ENCODE results near the gene CASP2. TPM values are rescaled to one million over a fixed set of nuclear protein-coding genes. Genes with fewer than 3 reads are reported as not detected.

The CASP2 gene
- total RNA-seq, 5 donors from 2014 or later (not counting 1 experiment from before 2014, with no cell fraction given): 43.4 to 83.6 (median 73.7) TPM

DNA sequence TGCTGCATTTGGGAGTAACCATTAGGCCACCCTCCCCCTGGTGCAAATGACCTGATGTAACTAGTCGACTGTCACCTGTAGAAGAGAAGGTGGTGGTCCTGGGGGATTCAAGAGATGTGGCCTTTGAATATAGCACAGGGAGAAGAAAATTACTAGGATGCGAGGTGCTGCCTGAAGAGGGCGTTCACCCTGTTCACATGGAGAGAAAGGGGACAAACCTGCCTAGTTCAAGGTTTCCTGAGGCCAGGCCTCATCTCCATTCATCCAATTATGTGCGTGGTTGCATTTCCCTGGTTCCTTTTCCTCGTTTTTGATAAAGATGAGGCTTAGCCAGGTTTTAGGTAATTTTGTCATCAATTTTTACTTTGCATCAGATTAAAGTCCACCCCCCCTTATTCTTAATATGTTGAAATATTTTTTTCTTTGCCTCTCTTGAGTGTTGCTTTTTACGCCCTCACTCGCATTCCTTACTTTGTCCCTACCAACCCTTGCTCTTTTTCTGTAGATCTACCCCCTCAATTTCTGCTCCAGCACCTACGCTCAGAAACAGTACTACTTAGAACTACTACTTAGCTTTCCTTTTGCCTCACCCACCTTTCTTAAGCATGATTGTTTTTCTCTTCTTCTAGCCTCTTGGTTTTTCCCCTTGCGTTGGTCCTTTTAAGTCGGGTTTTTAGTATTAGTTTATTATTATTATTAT lies 41.5 kb downstream of the CASP2 start:
- Histone ChIP-seq H3K27ac (ENCODE audit: low read length) (no peak overlapping the region), H3K4me1 (ENCODE audit: control insufficient read depth in 1 of 2, extremely low read depth in 1 of 2, insufficient read depth in 2 of 2, low read length in 2 of 2) (peaks cover 0 to 5% of the 10 kb centered on the region in 2 experiments), H3K9me3 (no peaks in the 10 kb centered on the region), H3K27me3 (replicated peaks in 1 of 2; ENCODE audit: control insufficient read depth in 2 of 2, extremely low read depth in 1 of 2, insufficient read depth in 2 of 2, low read length in 1 of 2) (peaks cover 0 to 3% of the 10 kb centered on the region in 2 experiments), H3K36me3 (ENCODE audit: control insufficient read depth in 2 of 2, extremely low read depth in 1 of 2, insufficient read depth in 1 of 2, low read length in 1 of 2) (no peaks in the 10 kb centered on the region), H3K4me3 (ENCODE audit: control insufficient read depth in 1 of 2, extremely low read depth in 1 of 2, low read length in 1 of 2) (no peak overlapping the region)
- ChIA-PET CTCF (interaction anchor here in 1 of 2 donors (0.7 kb wide), 1 partner anchor 31 kb away, joined by 4 read pairs; no protein-coding TSS in a partner anchor), POLR2A (no interaction called here)
- 68% methylated on average over 5 of the region's 10 CpGs for WGBS (ENCODE audit: insufficient coverage)
- Mint-ChIP-seq H3K9me3 (no peaks in the 10 kb centered on the region), H3K27ac (no peak overlapping the region), H3K27me3 (peaks cover 0 to 3% of the 10 kb centered on the region in 2 donors), H3K4me3 (no peak overlapping the region), H3K36me3 (no peaks in the 10 kb centered on the region), H3K4me1 (peaks cover 8 to 15% (median 12%) of the 10 kb centered on the region in 3 donors)
- DNase-seq (no peak), ATAC-seq (replicated peaks in 1 of 4) (no peak)

DNA sequence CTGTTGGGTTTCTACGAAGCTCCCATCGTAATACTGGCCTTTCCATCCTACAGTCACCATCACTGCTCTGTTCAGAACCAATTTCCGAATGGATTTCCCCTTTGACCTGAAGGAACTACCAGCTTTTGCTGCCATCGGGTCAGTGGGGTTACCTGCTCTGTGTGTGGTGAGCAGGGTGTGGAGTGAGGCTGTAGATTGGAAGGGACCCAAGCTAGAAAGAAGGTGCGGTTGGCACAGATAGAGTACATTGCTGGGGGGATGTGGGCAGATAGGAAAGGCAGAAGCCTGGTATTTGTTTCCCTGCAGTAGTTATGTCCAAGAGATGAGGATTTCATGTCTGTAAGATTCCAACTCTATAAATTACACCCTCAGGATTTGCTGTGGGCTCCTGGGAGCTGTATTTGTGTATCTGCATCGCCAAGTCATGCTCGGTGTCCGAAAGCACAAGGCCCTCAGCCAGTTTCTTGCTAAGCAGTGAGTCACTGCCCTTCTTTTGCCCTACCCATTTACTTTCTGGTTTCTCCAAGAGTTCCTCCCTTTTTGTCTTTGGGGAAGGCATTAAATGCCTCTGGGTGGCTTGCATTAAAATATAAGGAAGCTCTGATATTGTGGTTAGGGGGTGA lies 43.1 kb downstream of the CASP2 start:
- CTCF ChIA-PET: interaction anchor here in 1 of 2 donors (0.5 to 1.2 kb wide), 2 partner anchors 14 to 32 kb away, joined by 3 to 4 read pairs; no protein-coding TSS in a partner anchor
- WGBS (ENCODE audit: insufficient coverage): 89% methylated on average over 3 of the region's 8 CpGs

DNA sequence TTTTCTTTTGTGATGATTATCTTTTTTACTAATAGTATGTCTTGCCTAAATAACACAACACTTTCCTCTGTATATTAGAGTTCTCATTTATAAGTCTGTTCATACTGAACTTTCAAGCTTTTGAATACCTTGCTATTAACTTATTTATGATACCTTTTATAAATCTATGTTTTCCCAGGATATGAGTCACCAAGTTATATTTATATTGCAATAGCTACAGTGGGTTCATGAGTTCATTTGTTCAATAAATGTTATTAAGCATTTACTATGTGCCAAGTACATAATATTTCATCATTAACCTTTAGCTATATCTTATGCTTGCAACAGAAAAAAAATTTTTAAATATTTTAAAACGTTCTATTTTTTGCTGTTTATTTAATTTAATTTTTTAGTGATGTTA lies 46.1 kb downstream of the CASP2 start:
- Mint-ChIP-seq H3K4me3 (no peak overlapping the region), H3K27ac (no peak overlapping the region), H3K27me3 (peaks cover 13 to 14% of the 10 kb centered on the region in 2 donors), H3K4me1 (no peaks in the 10 kb centered on the region), H3K36me3 (no peaks in the 10 kb centered on the region), H3K9me3 (no peaks in the 10 kb centered on the region)
- Histone ChIP-seq H3K4me1 (ENCODE audit: control insufficient read depth in 1 of 2, extremely low read depth in 1 of 2, insufficient read depth in 2 of 2, low read length in 2 of 2) (no peaks in the 10 kb centered on the region), H3K9me3 (no peaks in the 10 kb centered on the region), H3K36me3 (ENCODE audit: control insufficient read depth in 2 of 2, extremely low read depth in 1 of 2, insufficient read depth in 1 of 2, low read length in 1 of 2) (no peaks in the 10 kb centered on the region), H3K4me3 (ENCODE audit: control insufficient read depth in 1 of 2, extremely low read depth in 1 of 2, low read length in 1 of 2) (no peak overlapping the region), H3K27ac (ENCODE audit: low read length) (no peak overlapping the region), H3K27me3 (replicated peaks in 1 of 2; ENCODE audit: control insufficient read depth in 2 of 2, extremely low read depth in 1 of 2, insufficient read depth in 2 of 2, low read length in 1 of 2) (peaks cover 0 to 6% of the 10 kb centered on the region in 2 experiments)
- DNase-seq (no peak), ATAC-seq (replicated peaks in 1 of 4) (no peak)
- POLR2A ChIA-PET: no interaction called here
- CTCF ChIA-PET: no interaction called here
- WGBS (ENCODE audit: insufficient coverage): no CpG with 5 or more reads among the region's 1 CpG

More for the DNA sequence above, 43.1 kb downstream of the CASP2 start:
- Mint-ChIP-seq H3K9me3 (no peaks in the 10 kb centered on the region), H3K27ac (no peak overlapping the region), H3K27me3 (peaks cover 4 to 9% of the 10 kb centered on the region in 2 donors), H3K4me3 (no peak overlapping the region), H3K36me3 (no peaks in the 10 kb centered on the region), H3K4me1 (peaks cover 0 to under 1% (median 0%) of the 10 kb centered on the region in 3 donors)
- ATAC-seq (replicated peaks in 1 of 4) (no peak), DNase-seq (no peak)
- H3K4me3 ChIP-seq (ENCODE audit: control insufficient read depth in 1 of 2, extremely low read depth in 1 of 2, low read length in 1 of 2): no peak overlapping the region
- H3K36me3 ChIP-seq (ENCODE audit: control insufficient read depth in 2 of 2, extremely low read depth in 1 of 2, insufficient read depth in 1 of 2, low read length in 1 of 2): no peaks in the 10 kb centered on the region
- POLR2A ChIA-PET: no interaction called here
- H3K9me3 ChIP-seq: no peaks in the 10 kb centered on the region
- peaks cover 0 to 3% of the 10 kb centered on the region in 2 experiments for H3K27me3 ChIP-seq (replicated peaks in 1 of 2; ENCODE audit: control insufficient read depth in 2 of 2, extremely low read depth in 1 of 2, insufficient read depth in 2 of 2, low read length in 1 of 2)
- no peak overlapping the region for H3K27ac ChIP-seq (ENCODE audit: low read length)
- no peaks in the 10 kb centered on the region for H3K4me1 ChIP-seq (ENCODE audit: control insufficient read depth in 1 of 2, extremely low read depth in 1 of 2, insufficient read depth in 2 of 2, low read length in 2 of 2)

DNA sequence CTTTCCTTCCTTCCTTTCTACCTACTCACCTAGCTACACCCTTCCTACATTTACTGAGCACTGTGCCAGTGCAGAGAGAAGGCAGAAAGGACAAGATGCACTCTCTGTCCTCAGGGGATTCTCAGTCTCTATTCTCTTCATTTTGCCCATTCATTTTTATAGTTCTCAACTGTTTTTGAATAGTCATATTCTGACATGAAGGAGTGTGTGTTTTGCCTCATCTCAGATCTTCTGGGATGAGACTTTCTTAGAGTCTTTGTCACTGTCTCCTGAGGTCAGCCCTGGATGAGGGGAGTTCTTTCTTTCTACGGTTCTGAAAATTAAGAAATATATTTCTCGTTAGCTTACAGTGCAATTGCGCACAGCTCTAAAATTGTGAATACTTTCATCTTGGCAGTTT lies 49.1 kb downstream of the CASP2 start:
- POLR2A ChIA-PET: no interaction called here

DNA sequence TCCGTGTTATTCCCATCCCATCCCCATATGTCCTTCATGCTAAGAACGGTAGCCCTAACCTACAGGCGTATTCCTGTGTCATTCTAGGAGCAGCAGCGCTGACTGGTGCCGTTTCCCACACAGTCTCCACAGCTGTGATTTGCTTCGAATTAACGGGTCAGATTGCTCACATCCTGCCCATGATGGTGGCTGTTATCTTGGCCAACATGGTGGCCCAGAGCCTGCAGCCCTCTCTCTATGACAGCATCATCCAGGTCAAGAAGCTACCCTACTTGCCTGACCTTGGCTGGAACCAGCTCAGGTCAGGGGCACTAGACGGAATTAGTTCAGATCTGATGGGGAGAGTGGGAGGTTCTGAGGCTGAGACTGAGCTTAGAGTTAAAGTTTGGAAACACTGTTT lies 53.7 kb downstream of the CASP2 start:
- no peaks in the 10 kb centered on the region for H3K36me3 Mint-ChIP-seq
- DNase-seq (no peak), ATAC-seq (replicated peaks in 1 of 4) (no peak)
- 91% methylated on average over 6 of the region's 8 CpGs for WGBS (ENCODE audit: insufficient coverage)
- no peak overlapping the region for H3K27ac Mint-ChIP-seq
- peaks cover 8 to 10% (median 10%) of the 10 kb centered on the region in 3 donors for H3K4me1 Mint-ChIP-seq
- H3K27me3 Mint-ChIP-seq: peaks cover 5 to 31% of the 10 kb centered on the region in 2 donors
- POLR2A ChIA-PET: no interaction called here
- H3K36me3 ChIP-seq (ENCODE audit: control insufficient read depth in 2 of 2, extremely low read depth in 1 of 2, insufficient read depth in 1 of 2, low read length in 1 of 2): no peaks in the 10 kb centered on the region
- H3K4me3 ChIP-seq (ENCODE audit: control insufficient read depth in 1 of 2, extremely low read depth in 1 of 2, low read length in 1 of 2): no peak overlapping the region
- H3K4me3 Mint-ChIP-seq: no peak overlapping the region
- peaks cover 0 to 15% of the 10 kb centered on the region in 2 experiments for H3K27me3 ChIP-seq (replicated peaks in 1 of 2; ENCODE audit: control insufficient read depth in 2 of 2, extremely low read depth in 1 of 2, insufficient read depth in 2 of 2, low read length in 1 of 2)
- CTCF ChIA-PET: no interaction called here
- H3K9me3 ChIP-seq: no peaks in the 10 kb centered on the region
- H3K4me1 ChIP-seq (ENCODE audit: control insufficient read depth in 1 of 2, extremely low read depth in 1 of 2, insufficient read depth in 2 of 2, low read length in 2 of 2): peaks cover 4 to 8% of the 10 kb centered on the region in 2 experiments
- H3K27ac ChIP-seq (ENCODE audit: low read length): no peak overlapping the region
- no peaks in the 10 kb centered on the region for H3K9me3 Mint-ChIP-seq

More for the DNA sequence above, 49.1 kb downstream of the CASP2 start:
- no CpG with 5 or more reads among the region's 3 CpGs for WGBS (ENCODE audit: insufficient coverage)
- H3K4me3 ChIP-seq (ENCODE audit: control insufficient read depth in 1 of 2, extremely low read depth in 1 of 2, low read length in 1 of 2): no peak overlapping the region
- no peaks in the 10 kb centered on the region for H3K4me1 ChIP-seq (ENCODE audit: control insufficient read depth in 1 of 2, extremely low read depth in 1 of 2, insufficient read depth in 2 of 2, low read length in 2 of 2)
- no peak overlapping the region for H3K27ac Mint-ChIP-seq
- no peaks in the 10 kb centered on the region for H3K36me3 ChIP-seq (ENCODE audit: control insufficient read depth in 2 of 2, extremely low read depth in 1 of 2, insufficient read depth in 1 of 2, low read length in 1 of 2)
- no peaks in the 10 kb centered on the region for H3K36me3 Mint-ChIP-seq
- no peaks in the 10 kb centered on the region for H3K9me3 Mint-ChIP-seq
- CTCF ChIA-PET: interaction anchor here (0.6 to 1.3 kb wide), 6 partner anchors 34 to 1706 kb away, joined by 3 to 5 read pairs (median 4); no protein-coding TSS in a partner anchor
- no peak overlapping the region for H3K4me3 Mint-ChIP-seq
- H3K4me1 Mint-ChIP-seq: no peaks in the 10 kb centered on the region
- DNase-seq (no peak), ATAC-seq (replicated peaks in 1 of 4) (no peak)
- H3K9me3 ChIP-seq: no peaks in the 10 kb centered on the region
- H3K27me3 Mint-ChIP-seq: peaks cover 13 to 32% of the 10 kb centered on the region in 2 donors
- no peak overlapping the region for H3K27ac ChIP-seq (ENCODE audit: low read length)
- peaks cover 0 to 10% of the 10 kb centered on the region in 2 experiments for H3K27me3 ChIP-seq (replicated peaks in 1 of 2; ENCODE audit: control insufficient read depth in 2 of 2, extremely low read depth in 1 of 2, insufficient read depth in 2 of 2, low read length in 1 of 2)

DNA sequence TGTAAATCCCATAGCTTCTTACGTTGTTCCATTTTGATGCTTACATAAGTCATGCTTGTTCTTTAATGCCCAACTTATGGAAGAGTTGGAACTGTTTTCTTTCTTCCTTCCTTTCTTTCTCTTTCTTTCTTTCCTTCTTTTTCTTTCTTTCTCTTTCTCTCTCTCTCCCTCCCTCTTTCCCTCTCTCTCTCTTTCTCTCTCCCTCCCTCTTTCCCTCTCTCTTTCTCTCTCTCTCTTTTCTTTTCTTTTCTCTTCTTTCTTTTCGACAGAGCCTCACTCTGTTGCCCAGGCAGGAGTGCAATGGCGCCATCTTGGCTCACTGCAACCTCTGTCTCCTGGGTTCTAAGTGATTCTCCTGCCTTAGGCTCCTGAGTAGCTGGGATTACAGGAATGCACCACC lies 55.4 kb downstream of the CASP2 start:
- DNase-seq (no peak), ATAC-seq (replicated peaks in 1 of 4) (no peak)
- Mint-ChIP-seq H3K4me3 (no peak overlapping the region), H3K27me3 (peaks cover 0 to 25% of the 10 kb centered on the region in 2 donors), H3K9me3 (no peaks in the 10 kb centered on the region), H3K36me3 (no peaks in the 10 kb centered on the region), H3K27ac (no peak overlapping the region), H3K4me1 (peaks cover 8 to 10% (median 10%) of the 10 kb centered on the region in 3 donors)
- Histone ChIP-seq H3K9me3 (no peaks in the 10 kb centered on the region), H3K36me3 (ENCODE audit: control insufficient read depth in 2 of 2, extremely low read depth in 1 of 2, insufficient read depth in 1 of 2, low read length in 1 of 2) (no peaks in the 10 kb centered on the region), H3K27ac (ENCODE audit: low read length) (no peak overlapping the region), H3K4me1 (ENCODE audit: control insufficient read depth in 1 of 2, extremely low read depth in 1 of 2, insufficient read depth in 2 of 2, low read length in 2 of 2) (peaks cover 4 to 8% of the 10 kb centered on the region in 2 experiments), H3K4me3 (ENCODE audit: control insufficient read depth in 1 of 2, extremely low read depth in 1 of 2, low read length in 1 of 2) (no peak overlapping the region), H3K27me3 (replicated peaks in 1 of 2; ENCODE audit: control insufficient read depth in 2 of 2, extremely low read depth in 1 of 2, insufficient read depth in 2 of 2, low read length in 1 of 2) (peaks cover 0 to 12% of the 10 kb centered on the region in 2 experiments)
- ChIA-PET POLR2A (interaction anchor here in 1 of 2 donors (0.6 kb wide), 1 partner anchor 17 kb away, joined by 3 read pairs; no protein-coding TSS in a partner anchor), CTCF (interaction anchor here (0.6 to 1.4 kb wide), 4 partner anchors 64 to 123 kb away, joined by 3 to 6 read pairs (median 4); no protein-coding TSS in a partner anchor)
- WGBS (ENCODE audit: insufficient coverage): 100% methylated on average over 2 of the region's 3 CpGs
